Transverse colon (tissue), 4 donors: ENCODE results near the gene TGM1. TPM values are rescaled to one million over a fixed set of nuclear protein-coding genes. Genes with fewer than 3 reads are reported as not detected.

Experiments used
- DNase-seq: peaks from one replicate; pipeline ENCODE4 v3.0.0-alpha.2; 2019
- H3K27ac ChIP-seq, 4 donors: fragments of 200-600 bp; sonication (generic); 2 replicates each; pipeline ENCODE4 v1.5.1; 2016 to 2018; ENCODE audit warnings: inconsistent platforms in 4 of 4
- H3K27me3 ChIP-seq: fragments of 200-600 bp; sonication (generic); 2 replicates; pipeline ENCODE4 v1.5.1; 2017; ENCODE audit warnings: inconsistent platforms
- H3K36me3 ChIP-seq, 4 donors: fragments of 200-600 bp; sonication (generic); 2 replicates each; pipeline ENCODE4 v1.5.1; 2017 to 2019; ENCODE audit warnings: inconsistent platforms in 4 of 4
- H3K4me1 ChIP-seq, 4 donors: fragments of 200-600 bp; sonication (generic); 2 replicates each; pipeline ENCODE4 v1.5.1; 2017 to 2020; ENCODE audit warnings: inconsistent platforms in 4 of 4
- H3K4me3 ChIP-seq, 4 donors: fragments of 200-600 bp; sonication (generic); 1 replicate in 1 of 4; 2 replicates in 3 of 4; pipeline versions ENCODE4 v1.5.1 to v1.6.1; 2017 to 2019; ENCODE audit warnings: inconsistent platforms in 4 of 4
- H3K9me3 ChIP-seq, 2 donors: fragments of 200-600 bp; sonication (generic); 2 replicates each; pipeline ENCODE4 v1.5.1; 2017 to 2019; ENCODE audit warnings: inconsistent platforms in 2 of 2
- EP300 ChIP-seq: sonication (generic); formaldehyde crosslinking; IDR thresholded peaks from one replicate; pipeline ENCODE4 v1.6.1; 2017; ENCODE audit warnings: antibody characterized with exemption, low read depth
- POLR2A ChIP-seq: fragments of 450-650 bp; IDR thresholded peaks from one replicate; pipeline ENCODE4 v1.6.1; 2016; ENCODE audit warnings: antibody characterized with exemption, mild to moderate bottlenecking, moderate library complexity
- POLR2AphosphoS5 ChIP-seq, 3 donors: sonication (generic); formaldehyde crosslinking; IDR thresholded peaks; one replicate each; pipeline ENCODE4 v1.6.1; 2016; ENCODE audit warnings: antibody characterized with exemption in 3 of 3
- WGBS, 2 donors: methylation state at CpG; one replicate each; pipeline ENCODE4 v1.1.5; 2018; ENCODE audit warnings: low coverage in 1 of 2; 5-methylcytosine and 5-hydroxymethylcytosine counted together
- in situ Hi-C, 4 donors: fragments of 200-750 bp; cut with MboI; loops; one replicate each; pipeline versions ENCODE4 v1.15.0 to v1.15.1; 2017; ENCODE audit warnings: low sequenced_read_pairs in 3 of 4, low pct_ligation_motif_present in 1 of 4, low pct_unique_long_range_greater_than_20kb in 1 of 4
- intact Hi-C: fragments of 100-400 bp; cut with DNase I; formaldehyde crosslinking; loops from one replicate; pipeline ENCODE4 v1.15.1; 2023; ENCODE audit warnings: low total_unique reads
- total RNA-seq, 4 donors: library from RNA; depleted of rRNA; stranded (reverse); fragments of >200 nt; gene quantifications; one replicate each; pipeline ENCODE4 v1.1.0, GENCODE V29; 2016
- TF ChIP-seq, protein P1 (sequence below), 5 experiments: fragments of 200-600 bp in 3 of 5; fragments of 450-650 bp in 2 of 5; sonication (generic) in 3 of 5; IDR thresholded peaks; 1 replicate in 2 of 5; 2 replicates in 3 of 5; pipeline ENCODE4 v1.5.1; 2016 to 2017; ENCODE audit warnings: antibody characterized with exemption in 5 of 5, inconsistent platforms in 3 of 5, mild to moderate bottlenecking in 2 of 5, moderate library complexity in 1 of 5

TGM1 gene
- total RNA-seq, 4 donors from 2014 or later, result 1.4 to 96.5 (median 2.2) TPM; not detected in 1

DNA sequence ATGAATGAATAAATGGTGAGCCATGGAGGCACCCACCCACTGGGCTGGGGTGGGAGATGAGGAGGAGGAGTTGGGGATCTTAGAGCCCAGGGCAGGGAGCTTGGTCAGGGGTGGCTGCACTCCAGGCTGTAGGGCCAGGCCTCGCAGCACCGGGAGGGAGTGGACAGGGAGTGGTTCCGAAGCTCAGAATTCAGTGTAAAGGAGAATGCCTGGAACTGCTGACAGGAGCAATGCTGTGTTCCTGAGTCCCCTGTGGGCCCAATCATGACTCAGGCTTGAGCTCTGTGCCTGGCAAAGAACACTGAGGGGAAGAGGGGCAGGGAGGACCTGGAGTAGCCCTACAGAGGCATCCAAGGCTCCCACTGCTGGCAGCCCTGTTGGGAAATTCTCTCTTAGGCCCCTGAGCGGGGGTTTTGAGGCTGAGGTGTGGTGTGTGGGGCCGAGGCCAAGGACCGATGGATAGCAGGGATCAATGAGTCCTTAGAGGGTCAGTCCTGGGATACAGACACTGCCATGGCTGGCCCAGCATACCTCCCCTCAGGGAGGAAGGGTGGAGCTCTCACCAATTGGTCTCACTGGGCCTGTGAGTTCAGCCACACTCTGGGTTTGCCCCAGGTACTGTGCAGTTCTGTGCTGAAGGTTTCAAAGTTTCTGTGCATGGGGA is 18.0 kb upstream of the TGM1 start:
- in situ Hi-C loops, result no loop called here
- Histone ChIP-seq H3K36me3 (no peaks in the 10 kb centered on the region), H3K27ac (no peak overlapping the region), H3K27me3 (no peaks in the 10 kb centered on the region), H3K4me3 (no peak overlapping the region), H3K4me1 (no peaks in the 10 kb centered on the region), H3K9me3 (no peaks in the 10 kb centered on the region)
- no peak for DNase-seq
- TF ChIP-seq EP300 (no peak), POLR2AphosphoS5 (IDR thresholded peaks at IDR 0.05) (no peak), POLR2A (no peak)
- TF ChIP-seq, protein P1, sequence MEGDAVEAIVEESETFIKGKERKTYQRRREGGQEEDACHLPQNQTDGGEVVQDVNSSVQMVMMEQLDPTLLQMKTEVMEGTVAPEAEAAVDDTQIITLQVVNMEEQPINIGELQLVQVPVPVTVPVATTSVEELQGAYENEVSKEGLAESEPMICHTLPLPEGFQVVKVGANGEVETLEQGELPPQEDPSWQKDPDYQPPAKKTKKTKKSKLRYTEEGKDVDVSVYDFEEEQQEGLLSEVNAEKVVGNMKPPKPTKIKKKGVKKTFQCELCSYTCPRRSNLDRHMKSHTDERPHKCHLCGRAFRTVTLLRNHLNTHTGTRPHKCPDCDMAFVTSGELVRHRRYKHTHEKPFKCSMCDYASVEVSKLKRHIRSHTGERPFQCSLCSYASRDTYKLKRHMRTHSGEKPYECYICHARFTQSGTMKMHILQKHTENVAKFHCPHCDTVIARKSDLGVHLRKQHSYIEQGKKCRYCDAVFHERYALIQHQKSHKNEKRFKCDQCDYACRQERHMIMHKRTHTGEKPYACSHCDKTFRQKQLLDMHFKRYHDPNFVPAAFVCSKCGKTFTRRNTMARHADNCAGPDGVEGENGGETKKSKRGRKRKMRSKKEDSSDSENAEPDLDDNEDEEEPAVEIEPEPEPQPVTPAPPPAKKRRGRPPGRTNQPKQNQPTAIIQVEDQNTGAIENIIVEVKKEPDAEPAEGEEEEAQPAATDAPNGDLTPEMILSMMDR (IDR thresholded peaks at IDR 0.05), result no peak
- 92% methylated on average over 6 of the region's 6 CpGs; no CpG with 5 or more reads in 1 of the 2 donors for WGBS, 2 donors
- intact Hi-C loops, result no loop called here

DNA sequence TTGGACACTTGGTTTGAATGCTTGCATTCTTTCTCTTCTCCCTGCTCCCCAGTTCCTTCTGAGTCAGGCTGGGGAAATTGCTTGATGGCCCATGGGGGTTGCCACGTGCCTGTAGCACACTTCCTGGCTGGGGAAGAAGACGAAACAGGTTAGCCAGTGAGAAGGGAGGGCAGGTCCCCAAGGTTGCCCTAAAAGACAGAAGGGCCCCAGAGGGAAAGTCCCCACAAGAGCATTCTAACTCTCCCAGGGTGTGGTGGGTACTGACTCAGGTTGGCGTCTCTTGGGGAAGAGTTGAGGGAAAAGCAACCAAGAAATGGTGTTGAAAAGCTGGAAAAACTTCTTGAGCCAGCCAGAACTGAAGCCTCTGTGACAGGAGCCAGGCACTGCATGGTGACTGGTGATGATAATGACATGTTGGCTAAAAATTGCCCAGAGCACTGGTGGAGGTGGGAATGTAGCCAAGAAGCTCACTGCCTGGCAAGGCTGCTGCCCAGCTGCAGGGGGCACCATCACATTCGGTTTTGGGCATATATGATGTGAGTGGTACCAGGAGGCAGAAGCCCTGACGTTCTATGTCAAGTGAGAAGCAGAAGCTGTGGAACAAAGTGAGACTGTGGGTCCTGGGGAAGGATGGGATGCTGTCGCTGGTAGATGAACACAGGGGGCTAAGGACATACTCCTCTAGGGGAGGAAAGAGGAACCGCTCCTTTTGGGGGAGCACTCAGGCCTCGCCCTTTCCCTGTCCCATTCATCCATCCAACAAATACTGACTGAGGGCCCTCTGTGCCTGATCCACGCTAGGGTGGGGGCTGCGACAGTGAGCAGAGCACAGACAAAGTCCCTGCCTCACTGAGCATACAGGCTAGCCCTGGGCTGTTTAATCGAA is 16.6 kb upstream of the TGM1 start:
- Histone ChIP-seq H3K36me3 (no peaks in the 10 kb centered on the region), H3K27ac (no peak overlapping the region), H3K27me3 (no peaks in the 10 kb centered on the region), H3K4me3 (no peak overlapping the region), H3K9me3 (no peaks in the 10 kb centered on the region), H3K4me1 (no peaks in the 10 kb centered on the region)
- WGBS, 2 donors, result 70 to 72% methylated on average over 5 to 11 of the region's 11 CpGs
- intact Hi-C loops (no loop called here), in situ Hi-C loops (no loop called here)
- no peak for DNase-seq
- TF ChIP-seq POLR2AphosphoS5 (IDR thresholded peaks at IDR 0.05) (no peak), EP300 (no peak), POLR2A (no peak)
- TF ChIP-seq, protein P1 (IDR thresholded peaks at IDR 0.05), result no peak

- Histone ChIP-seq H3K27ac (no peak overlapping the region), H3K36me3 (no peaks in the 10 kb centered on the region), H3K4me3 (no peak overlapping the region), H3K4me1 (no peaks in the 10 kb centered on the region), H3K27me3 (no peaks in the 10 kb centered on the region), H3K9me3 (no peaks in the 10 kb centered on the region)
- in situ Hi-C loops (no loop called here), intact Hi-C loops (no loop called here)
- WGBS, 2 donors, result 82 to 89% methylated on average over 2 to 5 of the region's 5 CpGs
- DNase-seq, result no peak
- TF ChIP-seq, protein P1 (IDR thresholded peaks at IDR 0.05), result no peak
- TF ChIP-seq POLR2A, result no peak
- TF ChIP-seq EP300, result no peak
- no peak for TF ChIP-seq POLR2AphosphoS5 (IDR thresholded peaks at IDR 0.05)
These were observed 15.4 kb upstream of the TGM1 start for GRCh38 chr14:24278424-24278823.

DNA sequence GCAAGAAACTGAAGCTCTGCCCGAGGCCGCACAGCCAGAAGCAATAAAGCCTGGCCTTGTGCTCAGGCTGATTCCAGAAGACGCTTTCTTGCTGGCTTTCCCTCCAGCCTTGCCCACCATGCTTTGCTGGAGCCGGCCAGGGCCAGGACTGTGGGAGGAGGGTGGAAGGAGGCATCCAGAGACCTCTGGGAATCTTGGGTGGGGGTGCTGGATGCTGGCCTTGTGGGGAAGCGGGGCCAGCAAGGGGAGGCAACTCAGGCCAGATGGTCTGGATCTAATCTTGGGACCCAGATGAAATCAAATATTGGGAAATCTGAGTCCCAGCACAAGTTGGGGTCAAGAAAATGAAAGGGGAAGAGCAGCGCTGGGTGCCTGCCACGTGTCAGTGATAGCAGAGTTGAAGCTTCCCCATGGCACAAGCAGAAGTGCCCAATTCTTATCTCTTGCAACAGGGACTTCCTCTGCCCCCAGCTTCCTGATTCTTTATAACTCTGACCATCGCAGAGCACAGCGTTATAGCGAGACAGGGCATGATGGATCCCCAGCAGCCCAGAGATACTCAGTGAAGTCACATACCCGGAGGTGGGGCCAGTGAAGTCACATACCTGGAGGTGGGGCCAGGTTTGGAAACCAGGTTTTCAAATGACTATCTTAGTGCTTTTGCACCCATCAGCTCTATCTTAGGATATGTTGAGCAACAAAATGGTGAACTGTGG is 14.8 kb upstream of the TGM1 start:
- Histone ChIP-seq H3K27me3 (no peaks in the 10 kb centered on the region), H3K36me3 (no peaks in the 10 kb centered on the region), H3K9me3 (no peaks in the 10 kb centered on the region), H3K4me3 (no peak overlapping the region), H3K27ac (peak overlapping the region in 3 of 4 donors; percentile 29 to 51 (median 44)), H3K4me1 (no peaks in the 10 kb centered on the region)
- peak; percentile 24 for DNase-seq
- 70 to 78% methylated on average over 3 to 11 of the region's 11 CpGs for WGBS, 2 donors
- intact Hi-C loops, result no loop called here
- TF ChIP-seq POLR2A (no peak), EP300 (no peak), POLR2AphosphoS5 (IDR thresholded peaks at IDR 0.05) (no peak)
- TF ChIP-seq, protein P1 (IDR thresholded peaks at IDR 0.05), result no peak
- in situ Hi-C loops, result no loop called here
